Islet of Langerhans (tissue), 1 donor: ENCODE data around the gene TK2.
"Not testable (repeated sequence)": the region's sequence is repeated elsewhere in the genome, so short reads cannot be mapped to it uniquely, and the experiment has no call there.

Source experiments
- FAIRE-seq: peaks from one replicate; lab custom pipeline; 2011; peaks lifted over from hg19 to GRCh38; lab: Jason Lieb, UNC

The TK2 gene

GRCh38 chr16:66466636-66467035, 83.3 kb downstream of the TK2 start:
- not testable (repeated sequence) for FAIRE-seq

DNA sequence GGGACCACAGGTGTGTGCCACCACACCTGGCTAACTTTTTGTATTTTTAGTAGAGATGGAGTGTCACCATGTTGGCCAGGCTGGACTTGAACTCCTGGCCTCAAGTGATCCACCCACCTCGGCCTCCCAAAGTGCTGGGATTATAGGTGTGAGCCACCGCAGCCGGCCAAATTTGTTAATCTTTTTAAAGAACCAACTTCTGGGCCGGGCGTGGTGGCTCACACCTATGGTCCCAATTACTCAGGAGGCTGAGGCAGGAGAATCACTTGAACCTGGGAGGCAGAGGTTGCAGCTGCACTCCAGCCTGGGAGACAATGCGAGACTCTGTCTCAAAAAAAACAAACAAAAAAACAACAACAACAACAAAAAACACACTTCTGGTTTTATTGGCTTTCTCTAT, 84.0 kb downstream of the TK2 start:
- FAIRE-seq = not testable (repeated sequence)

DNA sequence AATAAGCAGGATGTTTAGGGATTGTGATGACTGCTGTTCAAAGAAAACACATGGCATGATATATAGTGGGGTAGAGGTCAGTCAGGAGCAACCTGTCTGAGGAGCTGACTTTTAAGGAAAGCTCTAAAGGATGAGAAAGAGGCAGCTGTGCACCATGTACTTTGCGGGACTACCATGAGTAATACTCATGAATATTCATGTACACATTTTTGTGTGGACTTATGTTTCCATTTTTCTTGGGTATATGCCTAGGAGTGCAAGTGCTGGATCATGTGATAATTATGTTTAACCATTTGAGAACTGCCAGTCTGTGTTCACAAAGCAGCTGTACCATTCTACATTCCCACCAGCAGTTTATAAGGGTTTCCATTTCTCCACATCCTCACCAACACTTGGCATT, 87.0 kb downstream of the TK2 start:
- FAIRE-seq = no peak

DNA sequence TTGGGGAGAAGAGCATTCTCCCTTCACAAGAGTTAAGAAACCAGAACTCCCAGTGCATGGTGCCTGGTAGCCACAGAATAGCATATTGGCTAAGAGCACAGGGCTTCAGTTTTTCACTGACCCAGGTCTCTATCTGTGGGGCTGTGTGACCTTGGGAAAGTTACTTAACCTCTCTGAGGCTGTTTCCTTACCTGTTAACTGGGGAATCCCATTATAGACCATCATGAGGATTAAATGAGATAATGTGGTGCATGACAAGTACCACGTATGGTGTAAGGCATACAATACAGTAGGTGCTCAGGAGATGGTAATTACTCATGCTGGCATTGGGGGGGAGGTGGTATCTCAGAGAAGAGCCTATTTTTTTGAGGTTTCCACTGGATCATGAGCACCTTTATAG, 89.2 kb downstream of the TK2 start:
- no peak for FAIRE-seq

DNA sequence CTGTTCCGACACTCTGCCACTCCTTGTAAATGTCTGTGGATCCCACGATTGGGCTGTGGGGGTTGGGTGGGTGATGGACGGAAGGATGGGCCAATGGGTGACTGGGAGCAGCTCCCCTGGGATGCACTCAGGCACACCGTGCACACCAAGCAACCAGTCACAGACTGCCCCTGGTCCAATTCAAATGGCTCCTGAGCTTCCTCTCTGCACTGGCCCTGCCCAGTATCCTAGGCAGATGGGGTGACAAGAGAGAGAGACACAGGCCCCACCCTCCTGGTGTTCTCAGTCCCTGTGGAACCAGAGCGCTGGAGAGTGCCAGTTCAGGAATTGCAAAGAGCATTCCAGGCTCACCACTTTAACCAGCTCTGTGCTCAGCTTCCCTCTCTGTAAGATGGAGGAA, 90.0 kb downstream of the TK2 start:
- no peak for FAIRE-seq

GRCh38 chr16:66458853-66459252, 91.1 kb downstream of the TK2 start:
- FAIRE-seq = no peak

GRCh38 chr16:66458292-66458691, 91.6 kb downstream of the TK2 start:
- FAIRE-seq = no peak
